ENCODE data around the gene ARMC9. TPM values are rescaled to one million over a fixed set of nuclear protein-coding genes. Genes with fewer than 3 reads are reported as not detected.

The ARMC9 gene
- total and polyA plus RNA-seq, 2 donors from 2014 or later, result 7.3 to 18.2 TPM

DNA sequence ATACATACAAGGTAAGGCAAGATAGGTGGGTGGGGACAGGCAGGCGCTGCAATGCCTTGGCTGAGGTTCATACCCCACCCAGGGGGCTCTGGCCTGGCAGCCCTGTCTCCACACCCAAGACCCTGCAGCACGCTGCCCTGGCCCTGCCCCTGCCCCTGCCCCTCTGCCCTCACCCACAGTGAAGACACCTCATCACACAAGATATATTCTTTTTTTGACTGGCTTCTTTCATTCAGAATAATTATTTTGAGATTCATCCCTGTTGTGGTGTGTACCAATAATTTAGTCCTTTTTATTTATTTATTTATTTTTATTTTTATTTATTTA lies 185.6 kb downstream of the ARMC9 start:
- FAIRE-seq, result no peak

DNA sequence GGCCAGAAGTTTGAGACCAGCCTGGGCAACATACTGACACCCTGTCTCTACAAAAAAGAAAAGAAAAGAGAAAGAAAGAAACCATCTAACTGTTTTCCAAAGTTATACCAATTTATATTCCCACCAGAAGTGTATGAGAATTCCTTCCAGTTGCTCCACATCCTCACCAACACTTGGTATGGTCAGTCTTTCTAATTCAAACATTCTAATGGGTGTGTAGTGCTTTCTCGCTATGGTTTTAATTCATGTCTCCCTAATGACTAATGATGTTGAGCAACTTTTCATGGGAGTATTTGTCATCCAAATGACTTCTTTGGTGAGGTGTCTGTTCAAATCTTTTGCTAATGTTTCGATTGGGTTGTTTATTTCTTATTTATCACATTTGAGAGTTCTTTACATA lies 186.5 kb downstream of the ARMC9 start:
- no peak overlapping the region for H3K27ac ChIP-seq (ENCODE audit: low read depth in 2 of 2, low read length in 2 of 2)
- H3K27me3 ChIP-seq (ENCODE audit: control insufficient read depth, insufficient read depth, low read length), result no peaks in the 10 kb centered on the region
- intact Hi-C loops (cut with DNase I), result no loop called here
- no peak overlapping the region for H3K4me3 ChIP-seq (ENCODE audit: low read length in 3 of 3)
- no peaks in the 10 kb centered on the region for H3K4me1 ChIP-seq (ENCODE audit: control insufficient read depth in 2 of 3, insufficient read depth in 2 of 3, low read depth in 1 of 3, low read length in 3 of 3)
- H3K36me3 ChIP-seq (ENCODE audit: control insufficient read depth in 2 of 3, insufficient read depth in 3 of 3, low read length in 3 of 3), result no peaks in the 10 kb centered on the region
- DNase-seq (no peak), FAIRE-seq (no peak)
- H3K9me3 ChIP-seq (ENCODE audit: control insufficient read depth in 2 of 3, insufficient read depth in 1 of 3, low read length in 3 of 3), result peaks cover 0 to 7% (median 0%) of the 10 kb centered on the region in 3 donors
- H3K9ac ChIP-seq (ENCODE audit: low read length in 3 of 3), result no peak overlapping the region
- TF ChIP-seq, protein P1, sequence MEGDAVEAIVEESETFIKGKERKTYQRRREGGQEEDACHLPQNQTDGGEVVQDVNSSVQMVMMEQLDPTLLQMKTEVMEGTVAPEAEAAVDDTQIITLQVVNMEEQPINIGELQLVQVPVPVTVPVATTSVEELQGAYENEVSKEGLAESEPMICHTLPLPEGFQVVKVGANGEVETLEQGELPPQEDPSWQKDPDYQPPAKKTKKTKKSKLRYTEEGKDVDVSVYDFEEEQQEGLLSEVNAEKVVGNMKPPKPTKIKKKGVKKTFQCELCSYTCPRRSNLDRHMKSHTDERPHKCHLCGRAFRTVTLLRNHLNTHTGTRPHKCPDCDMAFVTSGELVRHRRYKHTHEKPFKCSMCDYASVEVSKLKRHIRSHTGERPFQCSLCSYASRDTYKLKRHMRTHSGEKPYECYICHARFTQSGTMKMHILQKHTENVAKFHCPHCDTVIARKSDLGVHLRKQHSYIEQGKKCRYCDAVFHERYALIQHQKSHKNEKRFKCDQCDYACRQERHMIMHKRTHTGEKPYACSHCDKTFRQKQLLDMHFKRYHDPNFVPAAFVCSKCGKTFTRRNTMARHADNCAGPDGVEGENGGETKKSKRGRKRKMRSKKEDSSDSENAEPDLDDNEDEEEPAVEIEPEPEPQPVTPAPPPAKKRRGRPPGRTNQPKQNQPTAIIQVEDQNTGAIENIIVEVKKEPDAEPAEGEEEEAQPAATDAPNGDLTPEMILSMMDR (IDR thresholded peaks at IDR 0.05; ENCODE audit: borderline replicate concordance, extremely low read depth, insufficient read depth), result no peak

More for the DNA sequence above, 185.6 kb downstream of the ARMC9 start:
- no peak overlapping the region for H3K27ac ChIP-seq (ENCODE audit: low read depth in 2 of 2, low read length in 2 of 2)
- H3K36me3 ChIP-seq (ENCODE audit: control insufficient read depth in 2 of 3, insufficient read depth in 3 of 3, low read length in 3 of 3), result no peaks in the 10 kb centered on the region
- H3K27me3 ChIP-seq (ENCODE audit: control insufficient read depth, insufficient read depth, low read length), result no peaks in the 10 kb centered on the region
- no peak overlapping the region for H3K4me3 ChIP-seq (ENCODE audit: low read length in 3 of 3)
- no peak overlapping the region for H3K9ac ChIP-seq (ENCODE audit: low read length in 3 of 3)
- no peak for DNase-seq
- intact Hi-C loops (cut with DNase I), result no loop called here
- TF ChIP-seq, protein P1 (IDR thresholded peaks at IDR 0.05; ENCODE audit: borderline replicate concordance, extremely low read depth, insufficient read depth), result no peak
- H3K4me1 ChIP-seq (ENCODE audit: control insufficient read depth in 2 of 3, insufficient read depth in 2 of 3, low read depth in 1 of 3, low read length in 3 of 3), result no peaks in the 10 kb centered on the region
- H3K9me3 ChIP-seq (ENCODE audit: control insufficient read depth in 2 of 3, insufficient read depth in 1 of 3, low read length in 3 of 3), result peaks cover 0 to 7% (median 0%) of the 10 kb centered on the region in 3 donors

GRCh38 chr2:231385429-231385828 lies 187.0 kb downstream of the ARMC9 start:
- H3K36me3 ChIP-seq (ENCODE audit: control insufficient read depth in 2 of 3, insufficient read depth in 3 of 3, low read length in 3 of 3), result no peaks in the 10 kb centered on the region
- no peaks in the 10 kb centered on the region for H3K27me3 ChIP-seq (ENCODE audit: control insufficient read depth, insufficient read depth, low read length)
- intact Hi-C loops (cut with DNase I), result no loop called here
- TF ChIP-seq, protein P1 (IDR thresholded peaks at IDR 0.05; ENCODE audit: borderline replicate concordance, extremely low read depth, insufficient read depth), result no peak
- peaks cover 0 to 7% (median 0%) of the 10 kb centered on the region in 3 donors for H3K9me3 ChIP-seq (ENCODE audit: control insufficient read depth in 2 of 3, insufficient read depth in 1 of 3, low read length in 3 of 3)
- FAIRE-seq, result no peak
- DNase-seq, result no peak
- no peak overlapping the region for H3K4me3 ChIP-seq (ENCODE audit: low read length in 3 of 3)
- H3K4me1 ChIP-seq (ENCODE audit: control insufficient read depth in 2 of 3, insufficient read depth in 2 of 3, low read depth in 1 of 3, low read length in 3 of 3), result no peaks in the 10 kb centered on the region
- H3K9ac ChIP-seq (ENCODE audit: low read length in 3 of 3), result no peak overlapping the region
- no peak overlapping the region for H3K27ac ChIP-seq (ENCODE audit: low read depth in 2 of 2, low read length in 2 of 2)

DNA sequence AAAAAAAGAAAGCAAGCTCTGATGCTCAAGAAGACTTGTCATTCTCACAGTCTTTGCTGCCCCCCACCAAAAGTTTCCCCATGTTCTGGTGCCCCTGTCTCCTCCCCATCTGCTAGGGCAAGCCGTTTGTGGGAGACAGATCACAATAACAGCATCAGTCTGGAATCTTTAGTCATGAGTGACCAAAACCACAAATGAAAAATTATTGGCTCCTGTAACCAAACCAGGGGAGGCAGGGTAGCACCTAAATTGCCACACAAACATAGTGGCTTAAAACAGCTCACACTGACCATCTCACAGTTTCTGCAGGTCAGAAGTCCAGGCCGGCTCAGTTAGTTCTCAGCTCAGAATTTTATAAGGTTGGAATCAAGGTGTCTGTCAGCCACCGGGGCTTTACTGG lies 188.0 kb downstream of the ARMC9 start:
- no peaks in the 10 kb centered on the region for H3K27me3 ChIP-seq (ENCODE audit: control insufficient read depth, insufficient read depth, low read length)
- intact Hi-C loops (cut with DNase I), result no loop called here
- no peak for FAIRE-seq
- TF ChIP-seq, protein P1 (IDR thresholded peaks at IDR 0.05; ENCODE audit: borderline replicate concordance, extremely low read depth, insufficient read depth), result no peak
- H3K9ac ChIP-seq (ENCODE audit: low read length in 3 of 3), result no peak overlapping the region
- no peaks in the 10 kb centered on the region for H3K36me3 ChIP-seq (ENCODE audit: control insufficient read depth in 2 of 3, insufficient read depth in 3 of 3, low read length in 3 of 3)
- H3K4me3 ChIP-seq (ENCODE audit: low read length in 3 of 3), result no peak overlapping the region
- no peaks in the 10 kb centered on the region for H3K4me1 ChIP-seq (ENCODE audit: control insufficient read depth in 2 of 3, insufficient read depth in 2 of 3, low read depth in 1 of 3, low read length in 3 of 3)
- no peak overlapping the region for H3K27ac ChIP-seq (ENCODE audit: low read depth in 2 of 2, low read length in 2 of 2)
- no peak for DNase-seq
- peaks cover 0 to 7% (median 0%) of the 10 kb centered on the region in 3 donors for H3K9me3 ChIP-seq (ENCODE audit: control insufficient read depth in 2 of 3, insufficient read depth in 1 of 3, low read length in 3 of 3)
